Right lobe of liver (tissue), 4 donors: ENCODE measurements around the gene CTBP1.

ENCODE experiments used
- POLR2A ChIP-seq: fragments of 450-650 bp; IDR thresholded peaks from one replicate; pipeline ENCODE4 v1.6.1; 2017; ENCODE audit warnings: antibody characterized with exemption, mild to moderate bottlenecking
- TF ChIP-seq, protein P1 (sequence below), 4 donors: fragments of 200-600 bp in 3 of 4; fragments of 450-650 bp in 1 of 4; IDR thresholded peaks; one replicate each; pipeline versions ENCODE4 v1.5.1 to v1.8.0; 2016 to 2022; ENCODE audit warnings: antibody characterized with exemption in 4 of 4, mild to moderate bottlenecking in 2 of 4
- donor health status: DM: no; HTN: no; CAD: no.
- donor health status: DM: no; HTN: no; CAD: no.
- donor health status: DM: no; HTN: yes; CAD: no.

DNA sequence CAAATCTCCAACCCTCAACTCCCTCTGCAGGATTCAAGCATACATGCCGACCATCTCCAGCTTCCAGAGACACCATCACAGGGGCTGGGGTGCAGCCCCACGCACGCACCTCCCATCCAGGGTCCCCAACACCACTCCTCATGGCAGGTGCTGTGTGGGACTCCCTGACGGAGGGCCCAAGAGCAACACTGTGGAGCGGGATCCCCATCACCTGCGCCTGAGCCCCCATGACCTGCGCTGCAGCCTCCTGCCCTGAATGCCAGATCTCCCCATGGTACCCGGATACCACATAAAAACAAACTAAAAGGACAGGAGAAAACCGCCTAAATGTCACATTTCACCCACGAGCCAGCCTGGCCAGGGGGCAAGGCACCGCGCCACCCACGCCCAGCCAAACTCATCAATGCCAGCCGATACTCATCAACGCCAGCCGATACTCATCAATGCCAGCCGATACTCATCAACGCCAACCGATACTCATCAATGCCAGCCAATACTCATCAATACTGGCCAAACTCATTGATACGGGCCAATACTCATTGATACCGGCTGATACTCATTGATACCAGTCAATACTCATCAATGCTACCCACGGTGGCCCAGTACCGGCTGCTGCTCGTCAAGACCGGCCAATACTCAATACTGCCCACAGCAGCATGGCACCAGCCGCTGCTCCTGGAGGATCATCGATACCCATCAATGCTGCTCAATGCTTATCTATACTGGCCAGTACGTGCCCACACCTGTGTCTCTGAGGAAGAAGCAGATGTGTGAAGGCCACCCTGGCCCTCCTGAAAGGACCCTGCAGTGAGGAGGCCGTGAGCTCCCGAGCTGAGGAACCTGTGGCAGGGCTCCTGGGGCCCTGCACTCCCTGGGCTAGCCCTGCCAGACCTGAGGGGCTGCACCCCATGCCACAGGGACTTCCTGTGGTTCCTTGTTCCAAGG, 6.2 kb downstream of the CTBP1 start:
- TF ChIP-seq POLR2A, result no peak
- TF ChIP-seq, protein P1, sequence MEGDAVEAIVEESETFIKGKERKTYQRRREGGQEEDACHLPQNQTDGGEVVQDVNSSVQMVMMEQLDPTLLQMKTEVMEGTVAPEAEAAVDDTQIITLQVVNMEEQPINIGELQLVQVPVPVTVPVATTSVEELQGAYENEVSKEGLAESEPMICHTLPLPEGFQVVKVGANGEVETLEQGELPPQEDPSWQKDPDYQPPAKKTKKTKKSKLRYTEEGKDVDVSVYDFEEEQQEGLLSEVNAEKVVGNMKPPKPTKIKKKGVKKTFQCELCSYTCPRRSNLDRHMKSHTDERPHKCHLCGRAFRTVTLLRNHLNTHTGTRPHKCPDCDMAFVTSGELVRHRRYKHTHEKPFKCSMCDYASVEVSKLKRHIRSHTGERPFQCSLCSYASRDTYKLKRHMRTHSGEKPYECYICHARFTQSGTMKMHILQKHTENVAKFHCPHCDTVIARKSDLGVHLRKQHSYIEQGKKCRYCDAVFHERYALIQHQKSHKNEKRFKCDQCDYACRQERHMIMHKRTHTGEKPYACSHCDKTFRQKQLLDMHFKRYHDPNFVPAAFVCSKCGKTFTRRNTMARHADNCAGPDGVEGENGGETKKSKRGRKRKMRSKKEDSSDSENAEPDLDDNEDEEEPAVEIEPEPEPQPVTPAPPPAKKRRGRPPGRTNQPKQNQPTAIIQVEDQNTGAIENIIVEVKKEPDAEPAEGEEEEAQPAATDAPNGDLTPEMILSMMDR (IDR thresholded peaks at IDR 0.05), result no peak
